Effector CD4-positive, alpha-beta T cell (primary cell): ENCODE data around the gene PALLD.
"Not testable (repeated sequence)": the region's sequence is repeated elsewhere in the genome, so short reads cannot be mapped to it uniquely, and the experiment has no call there.

Experiments
- DNase-seq: peaks from one replicate; pipeline ENCODE4 v3.0.0-alpha.2; 2020

Gene PALLD

GRCh38 chr4:168679397-168679796 lies 182.5 kb downstream of the PALLD start:
- no peak for DNase-seq

GRCh38 chr4:168679819-168680218 lies 183.0 kb downstream of the PALLD start:
- DNase-seq, result no peak

GRCh38 chr4:168682898-168683500 lies 186.1 kb downstream of the PALLD start:
- no peak for DNase-seq

GRCh38 chr4:168683595-168683994 lies 186.7 kb downstream of the PALLD start:
- DNase-seq, result no peak

- no peak for DNase-seq
Observed at GRCh38 chr4:168685136-168685809, 188.4 kb downstream of the PALLD start.

GRCh38 chr4:168688584-168688983 lies 191.7 kb downstream of the PALLD start:
- no peak for DNase-seq

- no peak for DNase-seq
Observed at GRCh38 chr4:168689791-168690190, 192.9 kb downstream of the PALLD start.

GRCh38 chr4:168690199-168690598 lies 193.3 kb downstream of the PALLD start:
- DNase-seq, result no peak

GRCh38 chr4:168691631-168692369 lies 194.9 kb downstream of the PALLD start:
- DNase-seq, result no peak

- no peak for DNase-seq
Observed at GRCh38 chr4:168693750-168694490, 197.1 kb downstream of the PALLD start.

- DNase-seq, result no peak
Observed at GRCh38 chr4:168694667-168695066, 197.8 kb downstream of the PALLD start.

GRCh38 chr4:168695288-168695687 lies 198.4 kb downstream of the PALLD start:
- no peak for DNase-seq

- DNase-seq, result no peak
Observed at GRCh38 chr4:168696280-168696679, 199.4 kb downstream of the PALLD start.

GRCh38 chr4:168696826-168697225 lies 200.0 kb downstream of the PALLD start:
- DNase-seq, result no peak

- DNase-seq, result no peak
Observed at GRCh38 chr4:168699224-168699878, 202.5 kb downstream of the PALLD start.

- DNase-seq, result no peak
Observed at GRCh38 chr4:168701061-168701460, 204.2 kb downstream of the PALLD start.

- DNase-seq, result not testable (repeated sequence)
Observed at GRCh38 chr4:168702581-168703087, 205.8 kb downstream of the PALLD start.

GRCh38 chr4:168705121-168705520 lies 208.3 kb downstream of the PALLD start:
- DNase-seq, result no peak

GRCh38 chr4:168707205-168707604 lies 210.4 kb downstream of the PALLD start:
- no peak for DNase-seq

- DNase-seq, result no peak
Observed at GRCh38 chr4:168708108-168708507, 211.3 kb downstream of the PALLD start.

GRCh38 chr4:168710353-168710946 lies 213.6 kb downstream of the PALLD start:
- no peak for DNase-seq
